AG10803 (cell line): ENCODE results near the gene KIF15.
A peak's percentile ranks its signal among the peaks of the same experiment; 100 is the strongest.
"Not testable (repeated sequence)": the region's sequence is repeated elsewhere in the genome, so short reads cannot be mapped to it uniquely, and the experiment has no call there.

ENCODE experiments used
- DNase-seq: peaks from one replicate; pipeline ENCODE4 v3.0.0; 2010; ENCODE audit warnings: low read depth
- H3K4me3 ChIP-seq: 2 replicates; pipeline ENCODE4 v1.5.1; 2011; ENCODE audit warnings: mild to moderate bottlenecking, low read length, control low read depth
- CTCF ChIP-seq: conservative IDR thresholded peaks from 2 replicates; pipeline ENCODE4 v1.5.1; 2011; ENCODE audit warnings: mild to moderate bottlenecking, low read length, control low read depth, inconsistent platforms

Gene KIF15

GRCh38 chr3:44842376-44842775 lies 80.8 kb downstream of the KIF15 start:
- no peak for TF ChIP-seq CTCF
- DNase-seq, result no peak
- no peak overlapping the region for H3K4me3 ChIP-seq

GRCh38 chr3:44845528-44846520 lies 84.2 kb downstream of the KIF15 start:
- DNase-seq, result peak; percentile 35
- TF ChIP-seq CTCF, result no peak

DNA sequence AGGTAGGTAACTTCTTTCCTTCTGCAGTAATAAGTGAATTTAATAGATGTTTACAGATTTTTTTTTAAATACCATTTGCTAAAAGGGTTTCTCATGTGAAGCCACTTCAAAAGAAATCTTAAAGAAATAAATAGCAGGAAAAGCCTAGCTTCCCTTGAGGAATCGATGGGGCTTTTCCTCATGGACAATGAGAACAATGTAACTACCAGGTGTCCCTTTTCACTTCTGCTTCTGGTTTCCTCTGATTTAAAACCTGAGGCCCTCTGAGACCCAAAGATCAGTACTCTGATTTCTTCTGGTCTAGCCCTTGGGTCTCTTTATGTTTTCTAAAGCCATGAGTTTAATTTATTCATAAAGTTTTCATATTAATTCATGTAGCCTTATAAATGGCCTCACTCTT lies 87.0 kb downstream of the KIF15 start:
- no peak for DNase-seq
- TF ChIP-seq CTCF, result no peak
- H3K4me3 ChIP-seq, result no peak overlapping the region

More at GRCh38 chr3:44845528-44846520, 84.2 kb downstream of the KIF15 start:
- H3K4me3 ChIP-seq, result no peak overlapping the region

GRCh38 chr3:44856663-44857062 lies 95.1 kb downstream of the KIF15 start:
- not testable (repeated sequence) for H3K4me3 ChIP-seq

GRCh38 chr3:44860117-44860516 lies 98.5 kb downstream of the KIF15 start:
- DNase-seq, result no peak
- TF ChIP-seq CTCF, result no peak
- no peak overlapping the region for H3K4me3 ChIP-seq

More at GRCh38 chr3:44856663-44857062, 95.1 kb downstream of the KIF15 start:
- DNase-seq, result not testable (repeated sequence)

- peak; percentile 35 for TF ChIP-seq CTCF
- peak within 1 kb of the TSS; percentile 82 for H3K4me3 ChIP-seq
- DNase-seq, result peak; percentile 90
Measured at GRCh38 chr3:44861412-44862225, 100.0 kb downstream of the KIF15 start, which contains the start of gene TMEM42. TSS of gene TMEM42 (plus strand) at chr3:44861912. CDS start at chr3:44861925, 13 bp downstream.

DNA sequence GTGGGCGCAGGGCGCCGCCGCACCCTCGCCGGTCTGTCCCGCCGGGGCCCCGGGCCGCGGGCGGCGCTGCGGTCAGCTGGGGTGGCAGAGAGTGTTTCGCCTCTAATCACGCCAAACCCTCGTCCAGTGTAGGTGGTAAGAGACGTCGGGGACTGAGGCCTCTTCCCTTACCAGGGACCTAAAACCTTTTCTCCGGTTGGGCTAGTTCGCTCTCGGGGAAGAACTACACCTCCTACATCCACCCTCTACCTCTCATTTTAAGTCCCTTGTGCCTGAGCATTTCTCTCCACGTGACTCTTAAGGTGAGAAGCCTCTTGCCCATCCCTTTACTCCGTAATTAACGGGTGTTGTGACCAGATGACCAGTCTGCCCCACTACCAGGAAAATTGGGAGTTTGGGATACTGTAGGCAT lies 100.6 kb downstream of the KIF15 start:
- TF ChIP-seq CTCF, result no peak
- no peak for DNase-seq
- H3K4me3 ChIP-seq, result peak overlapping the region; percentile 82
